Stimulated activated CD8-positive, alpha-beta memory T cell treated with anti-CD3 and anti-CD28 coated beads, Interleukin-4, amount 100 ng/mL, for 48 hours (primary cell): ENCODE measurements around the gene SLC44A5.
"Not testable (repeated sequence)": the region's sequence is repeated elsewhere in the genome, so short reads cannot be mapped to it uniquely, and the experiment has no call there.

Experiments
- DNase-seq: peaks from one replicate; pipeline ENCODE4 v3.0.0-alpha.2; 2020

SLC44A5 gene

GRCh38 chr1:75611014-75611413, at the start of gene SLC44A5:
SLC44A5 (minus strand) TSS chr1:75611114; CDS start chr1:75541447, 69,667 bp downstream.
- DNase-seq, result no peak

DNA sequence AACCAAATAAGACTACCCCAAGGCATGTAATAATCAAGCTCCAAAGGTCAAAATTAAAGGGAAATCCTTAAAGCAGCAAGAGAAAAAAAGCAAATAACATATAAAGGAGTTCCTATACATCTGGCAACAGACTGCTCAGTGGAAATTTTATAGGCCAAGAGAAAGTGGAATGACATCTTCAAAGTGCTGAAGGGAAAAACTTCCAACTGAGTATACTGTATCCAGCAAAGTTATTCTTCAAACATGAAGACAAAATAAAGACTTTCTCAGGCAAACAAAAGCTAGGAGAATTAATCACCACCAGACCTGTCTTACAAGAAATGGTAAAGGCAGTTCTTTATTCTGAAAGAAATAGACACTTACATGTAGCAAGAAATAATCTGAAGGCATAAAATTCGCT, 45.0 kb upstream of the SLC44A5 start:
- no peak for DNase-seq

DNA sequence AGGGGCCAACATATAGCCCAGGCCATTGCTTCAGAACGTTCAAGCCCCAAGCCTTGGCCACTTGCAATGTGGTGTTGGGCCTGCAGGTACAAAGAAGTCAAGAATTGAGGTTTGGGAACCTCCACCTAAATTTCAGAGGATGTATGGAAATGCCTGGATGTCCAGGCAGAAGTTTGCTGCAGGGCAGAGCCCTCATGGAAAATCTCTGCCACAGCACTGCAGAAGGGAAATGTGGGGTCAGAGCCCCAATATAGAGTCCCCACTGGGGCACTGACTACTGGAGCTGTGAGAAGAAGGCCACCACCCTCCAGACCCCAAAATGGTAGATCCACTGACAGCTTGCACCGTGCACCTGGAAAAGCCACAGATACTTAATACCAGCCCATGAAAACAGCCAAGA, 36.3 kb upstream of the SLC44A5 start:
- not testable (repeated sequence) for DNase-seq

DNA sequence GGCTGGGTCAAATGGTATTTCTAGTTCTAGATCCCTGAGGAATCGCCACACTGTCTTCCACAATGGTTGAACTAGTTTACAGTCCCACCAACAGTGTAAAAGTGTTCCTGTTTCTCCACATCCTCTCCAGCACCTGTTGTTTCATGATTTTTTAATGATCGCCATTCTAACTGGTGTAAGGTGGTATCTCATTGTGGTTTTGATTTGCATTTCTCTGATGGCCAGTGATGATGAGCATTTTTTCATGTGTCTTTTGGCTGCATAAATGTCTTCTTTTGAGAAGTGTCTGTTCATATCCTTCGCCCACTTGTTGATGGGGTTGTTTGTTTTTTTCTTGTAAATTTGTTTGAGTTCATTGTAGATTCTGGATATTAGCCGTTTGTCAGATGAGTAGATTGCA, 34.2 kb upstream of the SLC44A5 start:
- DNase-seq, result not testable (repeated sequence)

DNA sequence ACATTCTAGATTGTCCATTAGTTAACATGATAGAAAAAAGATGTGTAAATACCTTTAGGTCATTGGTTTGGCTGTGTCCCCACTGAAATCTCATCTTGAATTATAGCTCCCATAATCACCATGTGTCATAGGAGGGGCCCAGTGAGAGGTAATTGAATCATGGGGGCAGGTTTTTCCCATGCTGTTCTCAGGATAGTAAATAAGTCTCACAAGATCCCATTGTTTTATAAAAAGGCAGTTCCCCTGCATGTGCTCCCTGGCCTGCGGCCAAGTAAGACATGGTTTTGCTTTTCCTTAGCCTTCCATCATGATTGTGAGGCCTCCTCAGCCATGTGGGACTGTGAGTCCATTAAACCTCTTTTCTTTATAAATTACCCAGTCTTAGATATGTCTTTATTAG, 32.5 kb upstream of the SLC44A5 start:
- DNase-seq, result no peak

- DNase-seq, result no peak
These were observed 30.4 kb upstream of the SLC44A5 start for GRCh38 chr1:75641325-75641724.

- no peak for DNase-seq
These were observed 29.2 kb upstream of the SLC44A5 start for GRCh38 chr1:75640137-75640536.

- DNase-seq, result no peak
These were observed 21.5 kb upstream of the SLC44A5 start for GRCh38 chr1:75632350-75632949.

GRCh38 chr1:75630998-75631397, 20.1 kb upstream of the SLC44A5 start:
- no peak for DNase-seq

- no peak for DNase-seq
These were observed 19.2 kb upstream of the SLC44A5 start for GRCh38 chr1:75630004-75630594.

GRCh38 chr1:75625795-75626194, 14.9 kb upstream of the SLC44A5 start:
- no peak for DNase-seq

DNA sequence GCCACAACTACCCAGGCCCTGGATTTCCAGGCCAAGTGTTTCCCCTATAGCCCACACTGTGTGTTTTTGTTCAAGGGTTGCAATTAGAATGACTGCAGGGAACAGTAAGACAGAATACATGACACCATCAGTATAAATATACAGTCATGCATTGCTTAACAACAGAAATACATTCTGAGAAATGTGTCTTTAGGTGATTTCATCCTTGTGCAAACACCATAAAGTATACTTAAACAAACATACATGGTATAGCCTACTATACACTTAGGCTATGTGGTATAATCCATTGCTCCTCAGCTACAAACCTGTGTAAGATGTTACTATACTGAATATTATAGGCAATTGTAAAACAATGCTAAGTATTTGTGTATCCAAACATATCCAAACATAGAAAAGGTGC, 7.5 kb upstream of the SLC44A5 start:
- no peak for DNase-seq

GRCh38 chr1:75616436-75617433, 5.8 kb upstream of the SLC44A5 start:
- DNase-seq, result no peak

DNA sequence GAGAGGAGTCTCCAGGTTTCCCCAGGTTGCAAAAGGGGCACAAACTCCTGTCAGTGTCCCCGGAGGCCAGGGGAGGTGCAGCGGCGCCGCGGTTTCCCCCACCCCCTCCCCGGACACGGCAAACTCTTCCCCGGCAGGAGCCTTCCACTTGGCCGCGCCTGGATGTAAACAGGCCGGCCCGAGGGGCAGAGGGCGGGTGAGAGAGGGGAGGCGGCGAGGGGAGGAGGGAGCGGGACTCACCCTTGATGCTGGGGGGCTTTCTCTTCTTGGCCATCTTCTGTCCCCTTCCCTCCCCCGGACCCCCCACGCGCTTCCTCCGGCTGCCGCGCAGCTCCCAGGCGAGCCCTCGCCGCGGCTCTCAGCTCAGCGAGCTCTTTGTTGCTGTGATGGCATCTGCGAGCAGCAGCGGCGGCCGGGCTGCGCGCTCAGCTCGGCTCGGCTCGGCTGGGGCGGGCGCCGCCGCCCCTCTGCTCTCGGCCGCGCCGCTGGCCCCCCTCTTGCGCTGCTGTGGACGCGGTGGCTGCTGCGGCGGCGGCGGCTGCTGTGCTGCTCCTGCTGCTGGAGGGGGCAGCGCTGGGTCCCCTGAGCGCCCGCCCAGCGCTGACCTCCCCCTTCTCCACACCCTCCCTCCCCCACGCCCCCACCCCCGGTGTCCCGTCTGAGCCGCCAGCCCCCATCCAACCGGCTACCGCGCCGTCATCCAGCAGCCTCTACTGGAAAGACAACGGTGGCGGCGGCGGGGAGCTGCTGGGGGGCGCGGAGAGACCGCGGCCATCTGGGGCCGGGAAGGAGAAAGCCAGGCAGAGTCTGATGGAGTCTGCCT, 4.9 kb upstream of the SLC44A5 start:
- DNase-seq, result peak; percentile 28

DNA sequence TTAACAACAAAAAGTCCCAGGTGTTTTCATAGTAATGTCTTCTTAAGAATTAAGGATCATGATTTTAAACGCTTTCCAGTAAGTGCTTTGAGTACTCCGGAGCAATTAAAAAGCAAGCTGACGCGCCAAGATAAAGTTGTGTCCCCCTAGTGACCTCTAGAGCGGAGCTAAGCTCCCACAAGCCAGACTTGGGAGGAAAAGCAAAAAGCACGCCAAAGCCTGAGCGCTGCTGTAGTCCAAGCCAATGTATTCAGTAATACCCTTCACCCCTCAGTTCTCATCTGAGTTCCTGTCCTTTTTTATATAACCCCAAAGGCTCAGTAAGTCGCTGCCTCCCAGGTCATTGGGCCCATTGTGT, 3.5 kb upstream of the SLC44A5 start:
- DNase-seq, result no peak

GRCh38 chr1:75613916-75614315, 3.0 kb upstream of the SLC44A5 start:
- DNase-seq, result no peak

DNA sequence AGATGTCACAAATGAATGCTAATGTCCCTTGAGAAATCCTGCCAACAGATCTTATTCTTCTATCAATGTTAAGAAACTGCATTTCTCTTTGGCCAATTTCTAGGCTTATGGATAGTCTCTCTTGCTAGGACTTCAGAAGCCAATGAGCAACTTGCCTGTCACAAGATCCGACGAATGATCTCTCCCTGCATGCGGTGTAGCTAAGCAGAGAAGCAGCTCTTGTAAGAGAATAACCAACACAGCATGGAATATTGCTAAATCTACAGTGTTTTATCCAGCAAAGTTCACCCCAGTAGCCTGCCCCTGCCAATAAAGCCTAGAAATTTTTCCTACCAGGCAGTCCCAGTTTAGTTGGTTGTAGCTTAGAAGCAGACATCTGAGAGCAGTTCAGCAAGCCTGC, 2.1 kb upstream of the SLC44A5 start:
- no peak for DNase-seq

GRCh38 chr1:75602486-75602885, 8.4 kb downstream of the SLC44A5 start:
- no peak for DNase-seq

GRCh38 chr1:75600781-75601180, 10.1 kb downstream of the SLC44A5 start:
- no peak for DNase-seq

GRCh38 chr1:75594327-75594726, 16.6 kb downstream of the SLC44A5 start:
- no peak for DNase-seq

DNA sequence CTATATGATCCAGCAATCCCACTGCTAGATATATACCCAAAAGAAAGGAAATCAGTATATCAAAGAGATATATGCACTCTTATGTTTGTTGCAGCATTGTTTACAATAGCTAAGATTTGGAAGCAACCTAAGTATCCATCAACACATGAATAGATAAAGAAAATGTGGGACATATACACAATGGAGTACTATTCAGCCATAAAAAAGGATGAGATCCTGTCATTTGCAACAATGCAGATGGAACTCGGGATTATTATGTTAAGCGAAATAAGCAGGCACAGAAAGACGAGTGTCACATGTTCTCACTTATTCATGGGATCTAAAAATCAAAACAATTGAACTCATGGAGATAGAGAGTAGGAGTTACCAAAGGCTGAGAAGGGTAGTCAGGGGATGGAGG, 17.5 kb downstream of the SLC44A5 start:
- DNase-seq, result not testable (repeated sequence)

- DNase-seq, result no peak
These were observed 21.3 kb downstream of the SLC44A5 start for GRCh38 chr1:75589637-75590036.
